Measurements from ENCODE around the gene TAS1R2.

DNA sequence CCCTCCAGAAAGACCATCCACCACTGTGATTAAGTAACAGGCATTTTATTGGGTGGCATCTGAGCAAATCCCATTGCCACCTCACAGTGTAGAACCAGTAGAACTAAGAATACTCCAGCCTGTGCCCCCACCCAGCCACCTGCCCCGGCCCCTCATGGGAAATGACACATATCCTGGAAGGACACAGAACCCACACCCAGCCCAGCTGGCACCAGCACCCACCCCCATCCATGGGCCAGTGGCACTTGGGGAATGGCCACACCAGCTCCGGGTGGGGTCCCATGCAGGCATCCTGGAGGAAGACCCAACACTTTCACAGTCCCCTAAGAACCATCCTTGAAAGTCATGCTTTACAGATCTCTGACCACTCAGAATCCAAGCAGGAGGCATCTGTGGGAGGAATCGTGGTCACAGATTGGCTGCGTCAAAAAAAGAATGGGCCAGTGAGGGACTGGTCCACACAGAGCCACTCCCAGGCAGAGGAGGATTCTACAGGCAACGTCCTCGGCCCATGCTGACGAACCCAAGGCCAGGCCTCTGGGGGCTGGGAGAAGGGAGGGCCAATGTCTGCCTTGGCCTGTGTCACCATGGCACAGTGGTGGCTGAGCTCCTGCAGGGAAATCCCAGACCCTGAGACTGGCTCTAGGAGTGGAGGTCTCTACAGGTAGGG, 12.1 kb upstream of the TAS1R2 start:
- TF ChIP-seq, protein P1, sequence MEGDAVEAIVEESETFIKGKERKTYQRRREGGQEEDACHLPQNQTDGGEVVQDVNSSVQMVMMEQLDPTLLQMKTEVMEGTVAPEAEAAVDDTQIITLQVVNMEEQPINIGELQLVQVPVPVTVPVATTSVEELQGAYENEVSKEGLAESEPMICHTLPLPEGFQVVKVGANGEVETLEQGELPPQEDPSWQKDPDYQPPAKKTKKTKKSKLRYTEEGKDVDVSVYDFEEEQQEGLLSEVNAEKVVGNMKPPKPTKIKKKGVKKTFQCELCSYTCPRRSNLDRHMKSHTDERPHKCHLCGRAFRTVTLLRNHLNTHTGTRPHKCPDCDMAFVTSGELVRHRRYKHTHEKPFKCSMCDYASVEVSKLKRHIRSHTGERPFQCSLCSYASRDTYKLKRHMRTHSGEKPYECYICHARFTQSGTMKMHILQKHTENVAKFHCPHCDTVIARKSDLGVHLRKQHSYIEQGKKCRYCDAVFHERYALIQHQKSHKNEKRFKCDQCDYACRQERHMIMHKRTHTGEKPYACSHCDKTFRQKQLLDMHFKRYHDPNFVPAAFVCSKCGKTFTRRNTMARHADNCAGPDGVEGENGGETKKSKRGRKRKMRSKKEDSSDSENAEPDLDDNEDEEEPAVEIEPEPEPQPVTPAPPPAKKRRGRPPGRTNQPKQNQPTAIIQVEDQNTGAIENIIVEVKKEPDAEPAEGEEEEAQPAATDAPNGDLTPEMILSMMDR (IDR thresholded peaks at IDR 0.05; ENCODE audit: insufficient read depth, low read depth, low read length) = no peak
- TF ChIP-seq EZH2 (IDR thresholded peaks at IDR 0.05; ENCODE audit: insufficient read depth, low read length) = no peak
